Adrenal gland (tissue), 5 donors: Measurements from ENCODE around the gene VPS13D.

Source experiments
- CTCF ChIP-seq, 6 experiments: fragments of 450-650 bp in 4 of 6; fragments of 200-600 bp in 2 of 6; sonication (generic) in 1 of 6; IDR thresholded peaks; 1 replicate in 5 of 6; 2 replicates in 1 of 6; pipeline versions ENCODE4 v1.5.1 to v1.8.0; 2016 to 2021; ENCODE audit warnings: antibody characterized with exemption in 6 of 6, mild to moderate bottlenecking in 2 of 6, moderate library complexity in 1 of 6
- POLR2A ChIP-seq, 2 donors: fragments of 450-650 bp; IDR thresholded peaks; one replicate each; pipeline ENCODE4 v1.6.1; 2017; ENCODE audit warnings: antibody characterized with exemption in 2 of 2, mild to moderate bottlenecking in 2 of 2, moderate library complexity in 1 of 2
- donor health status: DM: no; HTN: no; CAD: no.

DNA sequence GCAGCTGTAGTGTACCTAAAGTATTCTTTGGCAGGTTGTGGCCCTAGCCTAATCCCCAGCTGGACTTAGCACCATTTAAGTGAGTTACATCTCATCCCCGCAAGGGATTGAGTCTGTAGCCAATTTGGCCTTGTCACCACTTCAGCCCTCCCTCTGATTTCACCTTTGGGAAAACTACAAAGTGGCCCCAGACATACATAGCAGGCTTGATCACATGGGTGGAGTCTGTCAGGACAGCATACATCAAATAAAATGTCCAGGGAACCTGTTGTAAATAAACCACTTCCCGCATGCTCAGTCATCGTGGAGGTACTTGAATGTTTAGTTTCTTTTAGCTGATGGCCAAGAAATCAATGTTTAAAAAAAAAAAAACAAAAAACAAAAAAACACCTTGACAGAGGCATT lies 245.7 kb downstream of the VPS13D start:
- TF ChIP-seq POLR2A (IDR thresholded peaks at IDR 0.05) (no peak), CTCF (IDR thresholded peaks at IDR 0.05) (no peak)
